Vagina (tissue), 2 donors: ENCODE results near the gene SLC35A3. TPM values are rescaled to one million over a fixed set of nuclear protein-coding genes. Genes with fewer than 3 reads are reported as not detected.

Experiments
- DNase-seq, 2 donors: peaks; one replicate each; pipeline ENCODE4 v3.0.0-alpha.2; 2017; ENCODE audit errors: extremely low spot score in 2 of 2
- H3K27ac ChIP-seq: fragments of 200-600 bp; sonication (generic); one replicate; pipeline ENCODE4 v1.5.1; 2019
- H3K27me3 ChIP-seq: fragments of 200-600 bp; sonication (generic); one replicate; pipeline ENCODE4 v1.5.1; 2019
- H3K36me3 ChIP-seq, 2 donors: fragments of 200-600 bp; sonication (generic); one replicate each; pipeline ENCODE4 v1.5.1; 2017 to 2019
- H3K4me1 ChIP-seq: fragments of 200-600 bp; sonication (generic); one replicate; pipeline ENCODE4 v1.5.1; 2019
- H3K4me3 ChIP-seq, 2 donors: fragments of 200-600 bp; sonication (generic); 1 replicate in 1 of 2; 2 replicates in 1 of 2; pipeline ENCODE4 v1.5.1; 2016 to 2019
- H3K9me3 ChIP-seq: fragments of 200-600 bp; sonication (generic); one replicate; pipeline ENCODE4 v1.5.1; 2019
- CTCF ChIP-seq, 3 experiments: fragments of 450-650 bp in 2 of 3; fragments of 200-600 bp in 1 of 3; sonication (generic) in 1 of 3; IDR thresholded peaks; one replicate each; pipeline ENCODE4 v1.5.1; 2017 to 2019; ENCODE audit warnings: antibody characterized with exemption in 3 of 3, mild to moderate bottlenecking in 2 of 3, moderate library complexity in 2 of 3
- POLR2A ChIP-seq, 2 donors: fragments of 450-650 bp; IDR thresholded peaks; one replicate each; pipeline ENCODE4 v1.6.1; 2017; ENCODE audit warnings: antibody characterized with exemption in 2 of 2, mild to moderate bottlenecking in 2 of 2, moderate library complexity in 2 of 2
- POLR2AphosphoS5 ChIP-seq, 2 donors: sonication (generic); formaldehyde crosslinking; IDR thresholded peaks; one replicate each; pipeline ENCODE4 v1.9.0; 2017; ENCODE audit warnings: antibody characterized with exemption in 2 of 2, mild to moderate bottlenecking in 2 of 2, low read depth in 1 of 2; ENCODE audit not compliant: insufficient read depth in 1 of 2
- intact Hi-C: fragments of 100-400 bp; cut with DNase I; formaldehyde crosslinking; loops from one replicate; pipeline ENCODE4 v1.15.1; 2023
- total RNA-seq: library from RNA; depleted of rRNA; stranded (reverse); fragments of >200 nt; gene quantifications from one replicate; pipeline ENCODE4 v1.2.3, GENCODE V29; 2016

Gene SLC35A3
- total RNA-seq, 1 donor from 2014 or later: 31.9 TPM

- no peak for TF ChIP-seq CTCF (IDR thresholded peaks at IDR 0.05)
- TF ChIP-seq POLR2AphosphoS5 (IDR thresholded peaks at IDR 0.05; ENCODE audit: insufficient read depth in 1 of 2, low read depth in 1 of 2): no peak
- no peak for TF ChIP-seq POLR2A (IDR thresholded peaks at IDR 0.05)
- Histone ChIP-seq H3K4me3 (no peak overlapping the region), H3K36me3 (no peaks in the 10 kb centered on the region), H3K27me3 (no peaks in the 10 kb centered on the region), H3K9me3 (no peaks in the 10 kb centered on the region), H3K4me1 (peaks cover 11% of the 10 kb centered on the region), H3K27ac (no peak overlapping the region)
- no peak for DNase-seq
- intact Hi-C loops: no loop called here
These were observed 26.5 kb upstream of the SLC35A3 start for GRCh38 chr1:99943223-99943794.

- Histone ChIP-seq H3K4me3 (no peak overlapping the region), H3K9me3 (no peaks in the 10 kb centered on the region), H3K36me3 (no peaks in the 10 kb centered on the region), H3K4me1 (peaks cover 11% of the 10 kb centered on the region), H3K27me3 (no peaks in the 10 kb centered on the region), H3K27ac (no peak overlapping the region)
- intact Hi-C loops: no loop called here
- TF ChIP-seq POLR2A (IDR thresholded peaks at IDR 0.05) (no peak), CTCF (IDR thresholded peaks at IDR 0.05) (no peak)
- no peak for DNase-seq
These were observed 25.6 kb upstream of the SLC35A3 start for GRCh38 chr1:99944192-99944591.

- Histone ChIP-seq H3K27me3 (no peaks in the 10 kb centered on the region), H3K9me3 (no peaks in the 10 kb centered on the region), H3K4me3 (no peak overlapping the region), H3K27ac (no peak overlapping the region), H3K4me1 (peaks cover 11% of the 10 kb centered on the region), H3K36me3 (no peaks in the 10 kb centered on the region)
- intact Hi-C loops: no loop called here
- TF ChIP-seq CTCF (IDR thresholded peaks at IDR 0.05) (no peak), POLR2A (IDR thresholded peaks at IDR 0.05) (no peak), POLR2AphosphoS5 (IDR thresholded peaks at IDR 0.05; ENCODE audit: insufficient read depth in 1 of 2, low read depth in 1 of 2) (no peak)
- no peak for DNase-seq
These were observed 24.6 kb upstream of the SLC35A3 start for GRCh38 chr1:99945174-99945573.

- TF ChIP-seq POLR2AphosphoS5 (IDR thresholded peaks at IDR 0.05; ENCODE audit: insufficient read depth in 1 of 2, low read depth in 1 of 2): no peak
- no peak for TF ChIP-seq POLR2A (IDR thresholded peaks at IDR 0.05)
- TF ChIP-seq CTCF (IDR thresholded peaks at IDR 0.05): no peak
These were observed 19.3 kb upstream of the SLC35A3 start for GRCh38 chr1:99950486-99950885.

GRCh38 chr1:99952522-99952921 lies 17.3 kb upstream of the SLC35A3 start:
- no peak for DNase-seq
- H3K27me3 ChIP-seq: no peaks in the 10 kb centered on the region
- no peaks in the 10 kb centered on the region for H3K4me1 ChIP-seq
- intact Hi-C loops: no loop called here
- no peak for TF ChIP-seq POLR2A (IDR thresholded peaks at IDR 0.05)
- no peak for TF ChIP-seq POLR2AphosphoS5 (IDR thresholded peaks at IDR 0.05; ENCODE audit: insufficient read depth in 1 of 2, low read depth in 1 of 2)
- no peak for TF ChIP-seq CTCF (IDR thresholded peaks at IDR 0.05)
- H3K9me3 ChIP-seq: no peaks in the 10 kb centered on the region
- no peak overlapping the region for H3K27ac ChIP-seq
- H3K36me3 ChIP-seq: no peaks in the 10 kb centered on the region
- H3K4me3 ChIP-seq: no peak overlapping the region

More at GRCh38 chr1:99950486-99950885, 19.3 kb upstream of the SLC35A3 start:
- intact Hi-C loops: no loop called here
- Histone ChIP-seq H3K4me1 (no peaks in the 10 kb centered on the region), H3K27ac (no peak overlapping the region), H3K27me3 (no peaks in the 10 kb centered on the region), H3K36me3 (no peaks in the 10 kb centered on the region), H3K4me3 (no peak overlapping the region), H3K9me3 (no peaks in the 10 kb centered on the region)
- no peak for DNase-seq
